Skeletal muscle tissue (tissue), 4 donors: ENCODE results near the gene PRSS8. TPM values are rescaled to one million over a fixed set of nuclear protein-coding genes. Genes with fewer than 3 reads are reported as not detected.
"Not testable (repeated sequence)": the region's sequence is repeated elsewhere in the genome, so short reads cannot be mapped to it uniquely, and the experiment has no call there.

Source experiments
- H3K27ac ChIP-seq: one replicate; pipeline ENCODE4 v1.7.0; 2013; ENCODE audit warnings: mild to moderate bottlenecking, low read depth, low read length, inconsistent platforms
- H3K27me3 ChIP-seq, 3 donors: one replicate each; pipeline ENCODE4 v1.7.0; 2013; ENCODE audit warnings: low read length in 3 of 3; ENCODE audit not compliant: control insufficient read depth in 3 of 3, insufficient read depth in 3 of 3
- H3K36me3 ChIP-seq, 3 donors: one replicate each; pipeline ENCODE4 v1.7.0; 2013; ENCODE audit warnings: low read length in 3 of 3; ENCODE audit not compliant: control insufficient read depth in 3 of 3, insufficient read depth in 3 of 3
- H3K4me1 ChIP-seq, 3 donors: one replicate each; pipeline ENCODE4 v1.7.0; 2013; ENCODE audit warnings: low read length in 3 of 3, mild to moderate bottlenecking in 3 of 3; ENCODE audit not compliant: control insufficient read depth in 3 of 3, insufficient read depth in 3 of 3
- H3K4me3 ChIP-seq, 3 donors: one replicate each; pipeline ENCODE4 v1.7.0; 2013; ENCODE audit warnings: low read length in 3 of 3
- H3K9ac ChIP-seq, 3 donors: one replicate each; pipeline ENCODE4 v1.7.0; 2013; ENCODE audit warnings: low read length in 3 of 3, mild to moderate bottlenecking in 3 of 3, moderate library complexity in 2 of 3, low read depth in 1 of 3
- H3K9me3 ChIP-seq, 3 donors: one replicate each; pipeline ENCODE4 v1.7.0; 2013; ENCODE audit warnings: low read length in 3 of 3; ENCODE audit not compliant: control insufficient read depth in 3 of 3
- total RNA-seq: library from RNA; depleted of rRNA; stranded (reverse); fragments of >200 nt; gene quantifications from one replicate; pipeline ENCODE4 v1.2.3, GENCODE V29; 2014
- donor health status: Osteomylitis.

PRSS8 gene
- total RNA-seq, 1 donor from 2014 or later = not detected

DNA sequence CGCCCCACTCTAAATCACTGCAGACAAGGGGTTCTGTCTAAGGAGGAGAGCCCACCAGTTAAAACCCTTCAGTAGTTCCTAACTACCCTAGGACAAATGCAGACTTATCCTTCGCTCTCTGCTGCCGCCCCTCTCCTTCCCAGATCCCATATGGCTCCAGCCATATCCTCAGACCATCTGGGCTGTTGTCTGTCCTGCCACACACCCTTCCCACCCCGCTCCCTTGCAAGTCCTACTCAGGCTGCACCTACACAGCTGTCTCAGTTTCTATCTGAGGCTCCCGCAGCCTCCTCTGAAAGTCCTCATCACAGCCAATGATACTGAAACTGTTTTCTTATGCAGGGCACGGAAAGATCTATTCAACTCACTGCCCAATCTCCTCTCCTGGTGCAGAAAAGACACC, 28.1 kb downstream of the PRSS8 start:
- Histone ChIP-seq H3K4me3 (no peak overlapping the region), H3K9me3 (no peaks in the 10 kb centered on the region), H3K27me3 (no peaks in the 10 kb centered on the region), H3K9ac (peak overlapping the region in 2 of 3 donors; percentile 24 to 99), H3K27ac (no peak overlapping the region), H3K4me1 (peaks cover 34 to 44% (median 37%) of the 10 kb centered on the region in 3 donors), H3K36me3 (peaks cover 33% of the 10 kb centered on the region in 3 donors)

GRCh38 chr16:31106509-31107464, 28.7 kb downstream of the PRSS8 start:
- Histone ChIP-seq H3K4me1 (peaks cover 28 to 37% (median 30%) of the 10 kb centered on the region in 3 donors), H3K36me3 (peaks cover 26% of the 10 kb centered on the region in 3 donors), H3K27me3 (no peaks in the 10 kb centered on the region), H3K4me3 (no peak overlapping the region), H3K9me3 (no peaks in the 10 kb centered on the region), H3K9ac (peak overlapping the region in 1 of 3 donors; percentile 99), H3K27ac (no peak overlapping the region)

GRCh38 chr16:31105677-31106213, 29.8 kb downstream of the PRSS8 start:
- Histone ChIP-seq H3K4me1 (peaks cover 24 to 34% (median 28%) of the 10 kb centered on the region in 3 donors), H3K9ac (peak overlapping the region in 2 of 3 donors; percentile 51 to 62), H3K36me3 (peaks cover 16% of the 10 kb centered on the region in 3 donors), H3K27me3 (no peaks in the 10 kb centered on the region), H3K9me3 (no peaks in the 10 kb centered on the region), H3K4me3 (peak overlapping the region in 2 of 3 donors; percentile 59 to 61), H3K27ac (peak overlapping the region; percentile 58)

GRCh38 chr16:31100876-31101641, 34.5 kb downstream of the PRSS8 start:
- not testable (repeated sequence) for H3K4me3 ChIP-seq, H3K4me1 ChIP-seq, H3K27me3 ChIP-seq, H3K27ac ChIP-seq, H3K9me3 ChIP-seq, H3K36me3 ChIP-seq, H3K9ac ChIP-seq

DNA sequence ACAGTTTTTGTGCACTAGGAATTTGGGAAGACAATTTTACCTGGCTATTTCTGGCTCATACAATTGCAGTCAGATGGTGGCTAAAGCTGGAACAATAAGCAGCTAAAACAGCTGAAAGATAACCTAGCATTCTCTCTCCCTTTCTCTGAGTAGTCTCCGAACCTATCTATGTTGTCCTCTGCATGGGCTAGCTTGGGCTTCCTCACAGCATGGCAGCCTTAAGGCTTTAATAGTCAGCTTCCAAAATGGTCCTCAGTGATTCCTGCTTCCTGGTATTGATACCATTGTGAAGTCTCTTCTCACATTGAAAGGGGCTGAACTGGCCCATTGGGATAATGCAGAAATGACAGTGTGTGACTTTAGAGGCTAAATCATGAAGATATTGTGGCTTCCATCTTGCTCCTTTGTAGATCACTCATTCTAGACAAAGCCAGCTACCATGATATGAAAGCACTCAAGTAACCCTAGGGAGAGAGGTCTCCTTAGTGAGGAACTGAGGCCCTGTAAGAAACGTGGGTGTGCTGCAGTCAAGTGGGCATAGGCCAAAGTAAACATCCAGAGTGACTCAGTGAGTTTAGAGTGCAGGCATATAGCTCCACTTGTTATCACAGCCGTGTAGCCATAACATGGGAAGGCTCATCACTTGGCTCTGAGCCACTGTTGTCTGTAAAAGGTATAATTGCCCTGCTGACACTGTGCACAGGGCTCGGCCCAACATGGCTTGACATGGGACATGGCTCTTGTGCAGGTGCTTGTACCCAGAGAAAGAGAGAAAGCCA, 35.5 kb downstream of the PRSS8 start:
- H3K9ac ChIP-seq = no peak overlapping the region
- H3K9me3 ChIP-seq = no peaks in the 10 kb centered on the region
- H3K27ac ChIP-seq = no peak overlapping the region
- H3K27me3 ChIP-seq = no peaks in the 10 kb centered on the region
- H3K4me1 ChIP-seq = peaks cover 0 to 6% (median 4%) of the 10 kb centered on the region in 3 donors
- H3K36me3 ChIP-seq = no peaks in the 10 kb centered on the region
- no peak overlapping the region for H3K4me3 ChIP-seq

DNA sequence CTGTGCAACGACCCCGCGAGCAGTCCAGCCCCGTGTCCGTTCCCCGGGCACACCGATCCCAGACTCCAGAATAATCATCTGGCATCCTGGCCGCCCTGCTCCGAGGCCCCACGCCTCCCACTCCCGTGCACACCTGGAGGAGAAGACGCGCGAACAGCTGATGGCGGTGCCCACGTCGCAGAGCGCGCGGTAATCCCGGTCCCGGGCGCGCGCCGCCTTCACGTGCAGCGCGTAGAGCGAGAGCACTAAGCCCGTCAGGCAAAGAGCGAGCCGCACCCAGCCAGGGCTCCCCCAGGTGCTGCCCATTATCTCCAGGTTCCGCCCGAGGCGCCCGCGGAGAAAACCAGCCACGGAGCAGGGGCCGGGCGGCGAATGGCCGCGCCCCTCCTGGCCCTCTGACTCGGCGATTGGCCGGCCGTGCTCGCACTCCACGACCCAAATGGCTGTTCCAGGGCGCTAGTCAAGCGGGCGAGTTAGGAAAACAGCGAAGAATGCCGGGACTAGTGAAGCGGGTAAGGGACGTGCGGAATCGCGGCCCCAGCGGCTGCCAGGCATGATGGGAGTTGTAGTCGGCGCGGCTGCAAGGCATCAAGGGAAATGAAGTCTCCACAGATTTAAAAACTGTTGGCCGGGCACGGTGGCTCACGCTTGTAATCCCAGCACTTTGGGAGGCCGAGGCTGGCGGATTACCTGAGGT, 41.0 kb downstream of the PRSS8 start, which contains the start of gene VKORC1:
Gene VKORC1, minus strand, starts transcription at position 374 of the 697 bp plus-strand sequence. Its CDS starts 68 bp downstream, at position 306.
- peak within 1 kb of the TSS; percentile 82 to 94 (median 93) for H3K9ac ChIP-seq
- H3K4me1 ChIP-seq = peaks cover 10 to 20% (median 16%) of the 10 kb centered on the region in 3 donors
- no peaks in the 10 kb centered on the region for H3K27me3 ChIP-seq
- peak within 1 kb of the TSS; percentile 86 for H3K27ac ChIP-seq
- peak within 1 kb of the TSS; percentile 94 to 95 (median 95) for H3K4me3 ChIP-seq
- H3K9me3 ChIP-seq = no peaks in the 10 kb centered on the region
- H3K36me3 ChIP-seq = peaks cover 10 to 12% (median 12%) of the 10 kb centered on the region in 3 donors

- Histone ChIP-seq H3K27me3 (no peaks in the 10 kb centered on the region), H3K4me3 (peak overlapping the region; percentile 94 to 95 (median 95)), H3K9ac (peak overlapping the region; percentile 82 to 94 (median 93)), H3K27ac (peak overlapping the region; percentile 86), H3K9me3 (no peaks in the 10 kb centered on the region), H3K4me1 (peaks cover 10 to 20% (median 16%) of the 10 kb centered on the region in 3 donors), H3K36me3 (peaks cover 12 to 14% (median 13%) of the 10 kb centered on the region in 3 donors)
Observed at GRCh38 chr16:31094088-31094423, 41.5 kb downstream of the PRSS8 start.

- Histone ChIP-seq H3K9ac (peak overlapping the region; percentile 36 to 93 (median 82)), H3K4me1 (peaks cover 10 to 20% (median 16%) of the 10 kb centered on the region in 3 donors), H3K36me3 (peaks cover 16 to 18% (median 18%) of the 10 kb centered on the region in 3 donors), H3K4me3 (peak overlapping the region; percentile 35 to 95 (median 48)), H3K9me3 (no peaks in the 10 kb centered on the region), H3K27ac (no peak overlapping the region), H3K27me3 (no peaks in the 10 kb centered on the region)
Observed at GRCh38 chr16:31093132-31093703, 42.3 kb downstream of the PRSS8 start.
